Lower lobe of right lung (tissue), 2 donors: ENCODE data around the gene GLIS1. TPM values are rescaled to one million over a fixed set of nuclear protein-coding genes. Genes with fewer than 3 reads are reported as not detected.

Experiments
- ATAC-seq, 2 donors: fragments of 200-7000 bp; cut with Tn5 transposase; one replicate each; pipeline ENCODE4 v1.9.1; 2020 to 2022; ENCODE audit warnings: mild to moderate bottlenecking in 2 of 2, moderate library complexity in 2 of 2
- DNase-seq: peaks from one replicate; pipeline ENCODE4 v3.0.0-alpha.2; 2020
- H3K27ac ChIP-seq: fragments of 200-600 bp; one replicate; pipeline ENCODE4 v1.8.0; 2022
- H3K27me3 ChIP-seq: fragments of 200-600 bp; one replicate; pipeline ENCODE4 v1.8.0; 2022; ENCODE audit warnings: low read depth
- H3K36me3 ChIP-seq: fragments of 200-600 bp; one replicate; pipeline ENCODE4 v1.8.0; 2022; ENCODE audit warnings: mild to moderate bottlenecking
- H3K4me1 ChIP-seq: fragments of 200-600 bp; one replicate; pipeline ENCODE4 v1.8.0; 2022
- H3K4me3 ChIP-seq: fragments of 200-600 bp; one replicate; pipeline ENCODE4 v1.8.0; 2022; ENCODE audit warnings: mild to moderate bottlenecking
- H3K9me3 ChIP-seq: fragments of 200-600 bp; one replicate; pipeline ENCODE4 v1.8.0; 2022
- intact Hi-C: fragments of 100-400 bp; cut with DNase I; formaldehyde crosslinking; loops from one replicate; pipeline ENCODE4 v1.11.0; 2022
- total RNA-seq: library from RNA; stranded (reverse); fragmentation: NEBNext Ultra II Directional; extraction: Animal tissue kit (Norgen Biotek cat#: 25700); gene quantifications from one replicate; pipeline ENCODE4 v1.2.1, GENCODE V29; 2021
- TF ChIP-seq, protein P1 (sequence below): fragments of 200-600 bp; IDR thresholded peaks from one replicate; pipeline ENCODE4 v1.8.0; 2022; ENCODE audit warnings: antibody characterized with exemption, mild to moderate bottlenecking
- donor health status: DM: no; HTN: yes; CAD: no; lungs with severe emphysema.

GLIS1 gene
- total RNA-seq, 1 donor from 2014 or later, result not detected

DNA sequence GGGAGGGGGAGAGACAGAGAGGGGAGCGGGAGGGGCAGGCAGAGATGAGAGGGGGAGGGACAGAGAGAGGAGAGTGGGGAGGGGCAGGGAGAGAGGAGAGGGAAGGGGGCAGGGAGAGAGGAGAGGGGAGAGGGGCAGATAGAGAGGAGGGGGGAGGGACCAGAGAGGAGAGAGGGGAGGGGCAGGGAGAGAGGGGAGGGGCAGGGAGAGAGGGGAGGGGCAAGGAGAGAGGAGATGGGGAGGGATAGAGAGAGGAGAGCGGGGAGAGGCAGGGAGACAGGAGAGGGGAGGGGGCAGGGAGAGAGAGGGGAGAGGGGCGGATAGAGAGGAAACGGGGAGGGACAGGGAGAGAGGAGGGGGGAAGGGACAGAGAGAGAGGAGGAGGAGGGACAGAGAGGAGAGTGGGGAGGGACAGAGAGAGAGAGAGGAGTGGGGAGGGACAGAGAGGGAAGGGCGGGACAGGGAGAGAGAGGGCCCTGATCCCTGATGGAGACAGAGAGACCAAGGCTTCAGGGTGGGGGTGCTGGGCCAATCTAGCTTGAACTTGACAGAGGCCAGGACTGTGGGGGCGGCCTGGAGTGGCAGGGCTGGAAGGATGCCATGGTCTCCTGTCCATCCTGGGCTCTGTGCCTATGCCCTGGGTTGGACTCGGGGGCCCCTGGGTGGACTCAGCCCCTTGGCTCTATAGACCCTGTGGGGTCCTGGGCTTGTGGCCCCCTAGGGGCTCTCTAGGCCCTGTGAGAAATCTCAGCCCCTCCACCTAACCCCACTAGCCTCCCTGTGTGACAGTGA, 236.1 kb downstream of the GLIS1 start:
- ATAC-seq, result no peak
- TF ChIP-seq, protein P1, sequence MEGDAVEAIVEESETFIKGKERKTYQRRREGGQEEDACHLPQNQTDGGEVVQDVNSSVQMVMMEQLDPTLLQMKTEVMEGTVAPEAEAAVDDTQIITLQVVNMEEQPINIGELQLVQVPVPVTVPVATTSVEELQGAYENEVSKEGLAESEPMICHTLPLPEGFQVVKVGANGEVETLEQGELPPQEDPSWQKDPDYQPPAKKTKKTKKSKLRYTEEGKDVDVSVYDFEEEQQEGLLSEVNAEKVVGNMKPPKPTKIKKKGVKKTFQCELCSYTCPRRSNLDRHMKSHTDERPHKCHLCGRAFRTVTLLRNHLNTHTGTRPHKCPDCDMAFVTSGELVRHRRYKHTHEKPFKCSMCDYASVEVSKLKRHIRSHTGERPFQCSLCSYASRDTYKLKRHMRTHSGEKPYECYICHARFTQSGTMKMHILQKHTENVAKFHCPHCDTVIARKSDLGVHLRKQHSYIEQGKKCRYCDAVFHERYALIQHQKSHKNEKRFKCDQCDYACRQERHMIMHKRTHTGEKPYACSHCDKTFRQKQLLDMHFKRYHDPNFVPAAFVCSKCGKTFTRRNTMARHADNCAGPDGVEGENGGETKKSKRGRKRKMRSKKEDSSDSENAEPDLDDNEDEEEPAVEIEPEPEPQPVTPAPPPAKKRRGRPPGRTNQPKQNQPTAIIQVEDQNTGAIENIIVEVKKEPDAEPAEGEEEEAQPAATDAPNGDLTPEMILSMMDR, result no peak
- Histone ChIP-seq H3K9me3 (no peaks in the 10 kb centered on the region), H3K4me3 (no peak overlapping the region), H3K36me3 (no peaks in the 10 kb centered on the region), H3K27me3 (peaks cover 27% of the 10 kb centered on the region), H3K4me1 (no peaks in the 10 kb centered on the region), H3K27ac (no peak overlapping the region)
- intact Hi-C loops, result no loop called here
- no peak for DNase-seq

DNA sequence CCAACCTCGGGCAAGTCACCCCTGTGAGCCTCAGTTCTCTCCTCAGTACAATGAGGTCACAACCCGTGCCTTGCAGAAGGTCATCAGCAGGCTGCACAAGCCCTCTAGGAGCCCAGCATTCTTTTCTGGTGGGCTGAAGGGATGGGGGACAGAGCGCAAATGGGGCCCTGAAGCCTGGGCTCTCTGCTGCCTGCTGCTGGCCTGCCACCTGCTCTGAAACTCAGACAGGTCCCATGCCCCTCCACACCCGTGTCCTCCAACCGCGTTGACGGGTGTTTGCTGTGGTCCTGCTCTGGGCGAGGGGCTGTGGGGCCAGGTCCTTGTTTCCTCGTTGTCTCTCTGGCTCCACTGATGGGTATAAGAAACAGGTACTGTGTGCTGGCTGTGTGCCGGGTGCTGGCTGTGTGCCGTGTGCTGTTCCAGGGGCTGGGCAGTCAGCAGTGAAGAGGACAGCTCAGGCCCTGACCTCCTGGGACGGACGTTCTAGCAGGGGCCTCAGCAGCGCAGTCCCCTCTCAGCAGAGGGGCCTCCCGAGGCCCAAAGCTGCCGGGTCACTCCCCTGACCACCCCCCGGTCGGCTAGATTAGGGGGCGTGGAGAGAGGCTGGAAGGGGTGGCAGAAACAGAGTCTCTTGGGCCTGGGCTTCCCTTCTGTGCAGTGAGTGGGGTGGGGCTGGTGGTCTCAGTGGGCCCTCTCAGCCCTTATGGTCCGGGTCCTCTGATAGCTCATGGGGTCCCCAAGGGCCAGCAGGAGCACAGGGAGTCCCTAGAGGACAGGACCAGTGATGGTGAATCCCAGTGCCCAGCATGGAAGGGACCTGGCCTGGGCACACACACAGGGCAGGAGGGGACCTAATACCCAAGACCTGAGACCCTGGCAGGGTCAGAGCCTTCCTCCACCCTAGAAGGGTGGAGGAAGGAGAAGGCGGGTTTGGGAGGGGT, 237.6 kb downstream of the GLIS1 start:
- TF ChIP-seq, protein P1, result no peak
- Histone ChIP-seq H3K4me3 (no peak overlapping the region), H3K27me3 (peaks cover 27% of the 10 kb centered on the region), H3K4me1 (no peaks in the 10 kb centered on the region), H3K9me3 (no peaks in the 10 kb centered on the region), H3K27ac (no peak overlapping the region), H3K36me3 (no peaks in the 10 kb centered on the region)
- intact Hi-C loops, result no loop called here
- ATAC-seq (no peak), DNase-seq (no peak)

DNA sequence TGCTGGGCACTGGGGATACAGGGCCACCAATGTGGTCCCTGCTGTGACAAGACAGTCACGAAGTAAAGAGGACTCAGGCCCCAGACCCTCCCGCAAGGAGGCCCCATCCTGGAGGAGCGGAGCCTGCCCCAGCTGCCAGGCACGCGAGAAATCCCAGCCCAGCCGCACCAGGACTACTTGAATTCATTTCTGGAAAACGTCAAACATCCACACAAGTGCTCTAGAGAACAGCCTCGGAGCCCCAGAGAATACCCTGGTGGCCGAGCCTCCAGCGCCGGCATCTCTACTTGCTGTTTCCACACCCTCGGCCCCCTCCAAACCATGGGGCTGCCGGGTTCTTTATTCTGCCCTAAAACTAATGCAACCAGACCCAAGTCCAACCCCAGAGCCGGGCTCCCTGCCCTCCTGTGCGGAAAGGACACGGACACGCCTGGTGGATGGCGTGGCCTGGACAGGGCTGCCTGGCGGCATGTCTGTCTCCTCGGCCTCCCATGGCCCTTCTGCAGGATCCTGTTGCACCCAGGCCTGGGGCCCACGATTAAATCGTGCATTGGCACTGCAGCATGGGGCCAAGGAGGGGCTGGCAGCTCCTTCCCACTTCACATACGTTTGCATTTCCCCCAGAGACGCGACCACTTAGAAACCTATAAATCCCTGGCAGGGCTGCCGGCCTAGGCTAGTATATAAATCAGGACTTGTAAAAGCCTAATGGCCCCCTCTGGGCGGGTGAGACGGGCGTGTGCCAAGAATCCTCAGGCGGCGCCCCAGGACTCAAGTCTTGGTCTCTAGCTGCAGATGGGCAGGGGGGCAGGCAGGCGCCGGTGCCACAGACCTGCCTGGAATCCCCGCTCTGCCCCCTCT, 238.5 kb downstream of the GLIS1 start:
- no peaks in the 10 kb centered on the region for H3K4me1 ChIP-seq
- DNase-seq (no peak), ATAC-seq (no peak)
- TF ChIP-seq, protein P1, result no peak
- H3K36me3 ChIP-seq, result no peaks in the 10 kb centered on the region
- intact Hi-C loops, result no loop called here
- H3K4me3 ChIP-seq, result no peak overlapping the region
- no peaks in the 10 kb centered on the region for H3K9me3 ChIP-seq
- no peak overlapping the region for H3K27ac ChIP-seq
- H3K27me3 ChIP-seq, result peaks cover 27% of the 10 kb centered on the region

DNA sequence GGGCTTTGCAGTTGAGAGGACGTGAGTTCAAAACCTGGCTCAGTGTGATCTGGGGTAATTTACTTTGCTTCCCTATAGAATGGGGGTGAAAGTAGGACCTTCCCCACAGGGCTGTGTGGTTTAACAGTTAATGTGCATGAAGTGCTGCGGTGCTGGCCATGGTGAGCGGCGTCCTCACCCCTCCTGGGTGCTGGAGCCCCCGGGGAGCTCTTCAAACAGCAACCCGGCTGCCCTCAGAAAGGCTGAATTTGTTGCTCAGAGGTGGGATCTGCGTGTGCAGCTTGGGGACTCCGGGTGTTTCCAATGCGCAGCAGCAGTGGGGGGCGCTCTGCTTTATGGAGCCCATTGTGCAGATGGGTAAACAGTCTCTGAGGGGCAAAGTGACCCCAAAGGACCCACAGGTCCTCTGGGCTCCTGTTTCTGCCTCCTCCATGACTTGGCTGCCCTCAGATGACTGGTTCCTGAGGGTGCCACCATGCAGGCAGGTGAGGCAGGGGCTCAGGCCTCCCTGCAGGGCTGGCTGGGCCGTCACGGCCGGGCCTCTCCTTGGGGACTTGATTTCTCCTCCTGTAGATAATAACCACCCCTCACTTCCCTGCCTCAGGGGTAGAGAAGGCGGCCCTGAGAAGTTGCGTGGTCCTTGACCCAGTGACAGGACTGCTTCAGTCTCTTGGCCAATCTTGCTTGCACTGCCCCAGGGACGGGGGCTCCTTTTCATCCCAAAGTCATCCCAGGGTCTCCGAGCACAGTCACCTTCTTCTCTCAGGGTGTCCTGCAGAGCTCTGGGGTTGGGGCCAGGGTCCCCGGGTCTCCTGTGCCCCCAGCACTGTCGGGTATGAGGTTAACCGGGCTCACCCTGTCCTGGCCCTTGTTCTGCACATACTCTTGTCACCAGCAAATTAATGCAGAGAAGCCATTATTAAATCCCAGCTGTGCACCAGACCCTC, 239.4 kb downstream of the GLIS1 start:
- DNase-seq (no peak), ATAC-seq (no peak)
- H3K27me3 ChIP-seq, result peaks cover 27% of the 10 kb centered on the region
- no peaks in the 10 kb centered on the region for H3K4me1 ChIP-seq
- TF ChIP-seq, protein P1, result no peak
- H3K27ac ChIP-seq, result no peak overlapping the region
- no peaks in the 10 kb centered on the region for H3K36me3 ChIP-seq
- H3K4me3 ChIP-seq, result no peak overlapping the region
- no peaks in the 10 kb centered on the region for H3K9me3 ChIP-seq
- intact Hi-C loops, result no loop called here
